HCT116 (cell line): Measurements from ENCODE around the gene GK. TPM values are rescaled to one million over a fixed set of nuclear protein-coding genes. Genes with fewer than 3 reads are reported as not detected.

Source experiments
- ATAC-seq: fragments of 200-7000 bp; cut with Tn5 transposase; 2 replicates; pipeline ENCODE4 v1.9.1; 2020; ENCODE audit warnings: mild to moderate bottlenecking, moderate library complexity
- BruUV-seq: library from RNA; stranded (reverse); fragments of 400-500 nt; replicated peaks from 2 replicates; lab custom pipeline; 2021; lab: Mats Ljungman, UMichigan
- CTCF ChIA-PET: fragments of 300-600 bp; sonication (Branson Sonifier 250); formaldehyde crosslinking; loops from one replicate; lab custom pipeline; 2021; ENCODE audit warnings: antibody characterized with exemption; lab: Charles Lee
- POLR2A ChIA-PET: fragments of 300-600, 350-600 bp; sonication (Branson Sonifier 250); formaldehyde crosslinking; loops from one replicate; lab custom pipeline; 2021; ENCODE audit warnings: antibody characterized with exemption; lab: Charles Lee
- RAD21 ChIA-PET, 2 experiments: fragments of 300-600 bp; sonication (Branson Sonifier 250); formaldehyde crosslinking; loops; one replicate each; lab custom pipeline; 2023; ENCODE audit warnings: low total read pairs in 2 of 2; ENCODE audit not compliant: uncharacterized antibody in 2 of 2, unreplicated experiment in 2 of 2, low non-redundant PET in 1 of 2; lab: Charles Lee
- DNase-seq: peaks from one replicate; pipeline ENCODE4 v3.0.0-alpha.2; 2010; ENCODE audit warnings: low read depth, low spot score
- H2AFZ ChIP-seq: fragments of 200-600 bp; shearing (Covaris generic), sonication (generic); 2 replicates; pipeline ENCODE4 v1.6.1; 2017; ENCODE audit warnings: low read depth, mixed run types, mixed read lengths, antibody characterized with exemption, low read length; ENCODE audit not compliant: poor library complexity, severe bottlenecking
- H3K27ac ChIP-seq: 2 replicates; pipeline ENCODE4 v1.5.1; 2012; ENCODE audit warnings: low read depth, low read length
- H3K27me3 ChIP-seq: fragments of 200-600 bp; sonication (generic); 2 replicates; pipeline ENCODE4 v1.6.1; 2016; ENCODE audit warnings: mixed run types, low read length, mixed read lengths; ENCODE audit not compliant: insufficient read depth
- H3K36me3 ChIP-seq, 2 experiments: fragments of 200-500 bp in 1 of 2; fragments of 200-600 bp in 1 of 2; sonication (Bioruptor generic) in 1 of 2; sonication (generic) in 1 of 2; 2 replicates each; pipeline versions ENCODE4 v1.5.1 to v1.6.1; 2014 to 2016; ENCODE audit warnings: low read length in 2 of 2, inconsistent platforms in 1 of 2, mixed read lengths in 1 of 2, mixed run types in 1 of 2; ENCODE audit not compliant: insufficient read depth in 2 of 2, control insufficient read depth in 1 of 2
- H3K4me1 ChIP-seq, 2 experiments: fragments of 200-600 bp in 1 of 2; sonication (generic) in 1 of 2; 2 replicates each; pipeline versions ENCODE4 v1.5.1 to v1.6.1; 2012 to 2017; ENCODE audit warnings: low read length in 2 of 2, inconsistent platforms in 1 of 2, mild to moderate bottlenecking in 1 of 2, mixed read lengths in 1 of 2, mixed run types in 1 of 2, moderate library complexity in 1 of 2; ENCODE audit not compliant: insufficient read depth in 2 of 2, control insufficient read depth in 1 of 2
- H3K4me2 ChIP-seq: fragments of 200-600 bp; sonication (generic); 2 replicates; pipeline ENCODE4 v1.6.1; 2017; ENCODE audit warnings: mixed run types, low read length, mixed read lengths
- H3K4me3 ChIP-seq, 2 experiments: fragments of 200-600 bp in 1 of 2; sonication (generic) in 1 of 2; replicated peaks in 1 of 2; 2 replicates each; pipeline ENCODE4 v1.5.1; 2011 to 2016; ENCODE audit warnings: low read length in 2 of 2, control low read depth in 1 of 2, low read depth in 1 of 2, mild to moderate bottlenecking in 1 of 2, mixed read lengths in 1 of 2, mixed run types in 1 of 2
- H3K79me2 ChIP-seq: fragments of 200-600 bp; sonication (generic); 2 replicates; pipeline ENCODE4 v1.6.1; 2017; ENCODE audit warnings: mild to moderate bottlenecking, mixed run types, low read length, moderate library complexity, mixed read lengths; ENCODE audit not compliant: insufficient read depth
- H3K9ac ChIP-seq: fragments of 200-600 bp; sonication (generic); 2 replicates; pipeline ENCODE4 v1.6.1; 2016; ENCODE audit warnings: low read length, mixed read lengths
- H3K9me2 ChIP-seq: fragments of 200-600 bp; sonication (generic), shearing (Covaris generic); 2 replicates; pipeline ENCODE4 v1.6.1; 2017; ENCODE audit warnings: mixed run types, mild to moderate bottlenecking, moderate library complexity; ENCODE audit not compliant: insufficient read depth
- H3K9me3 ChIP-seq, 2 experiments: fragments of 200-500 bp in 1 of 2; fragments of 200-600 bp in 1 of 2; sonication (Bioruptor generic) in 1 of 2; sonication (generic) in 1 of 2; 2 replicates each; pipeline ENCODE4 v1.6.1; 2014 to 2017; ENCODE audit warnings: low read length in 2 of 2, mixed read lengths in 2 of 2, inconsistent platforms in 1 of 2, low read depth in 1 of 2, mild to moderate bottlenecking in 1 of 2, mixed run types in 1 of 2, moderate library complexity in 1 of 2; ENCODE audit not compliant: control insufficient read depth in 1 of 2, insufficient read depth in 1 of 2
- H4K20me1 ChIP-seq: fragments of 200-600 bp; sonication (generic), shearing (Covaris generic); 2 replicates; pipeline ENCODE4 v1.6.1; 2017; ENCODE audit warnings: mixed run types, mild to moderate bottlenecking, moderate library complexity; ENCODE audit not compliant: insufficient read depth
- CBX3 ChIP-seq: IDR thresholded peaks from 2 replicates; pipeline ENCODE4 v1.6.1; 2012; ENCODE audit warnings: low read depth
- SIN3A ChIP-seq: IDR thresholded peaks from 2 replicates; pipeline ENCODE4 v1.6.1; 2012; ENCODE audit warnings: low read depth
- SP1 ChIP-seq: IDR thresholded peaks from 2 replicates; pipeline ENCODE4 v1.6.1; 2012; ENCODE audit warnings: low read depth
- SRF ChIP-seq: IDR thresholded peaks from 2 replicates; pipeline ENCODE4 v1.6.1; 2012; ENCODE audit warnings: low read depth
- TCF7L2 ChIP-seq: IDR thresholded peaks from 2 replicates; pipeline ENCODE4 v1.7.0; 2011; ENCODE audit warnings: borderline replicate concordance, inconsistent platforms; ENCODE audit not compliant: insufficient read depth, insufficient read length; ENCODE audit errors: extremely low read depth
- YY1 ChIP-seq: IDR thresholded peaks from 2 replicates; pipeline ENCODE4 v1.6.1; 2011; ENCODE audit warnings: low read length, low read depth, moderate library complexity, mild to moderate bottlenecking; ENCODE audit not compliant: insufficient replicate concordance; ENCODE audit errors: extremely low read depth
- ZFX ChIP-seq: fragments of 450-650 bp; IDR thresholded peaks from 2 replicates; pipeline ENCODE4 v1.6.1; 2017
- intact Hi-C: fragments of 100-400 bp; cut with micrococcal nuclease; formaldehyde crosslinking; loops from 2 replicates; pipeline ENCODE4 v1.10.0; 2022
- total RNA-seq: library from RNA; stranded (reverse); gene quantifications from one replicate; pipeline ENCODE4 v1.2.1, GENCODE V29; 2021; ENCODE audit not compliant: unreplicated experiment
- TF ChIP-seq, protein P1 (sequence below): IDR thresholded peaks from 2 replicates; pipeline ENCODE4 v1.6.1; 2012; ENCODE audit warnings: low read depth
- TF ChIP-seq, protein P2 (sequence below): IDR thresholded peaks from 2 replicates; pipeline ENCODE4 v1.6.1; 2011; ENCODE audit warnings: mild to moderate bottlenecking, low read length, moderate library complexity; ENCODE audit not compliant: insufficient replicate concordance; ENCODE audit errors: extremely low read depth
- TF ChIP-seq, protein P3 (sequence below), 3 experiments: fragments of 200-600 bp in 1 of 3; sonication (generic) in 1 of 3; IDR thresholded peaks in 2 of 3; conservative IDR thresholded peaks in 1 of 3; 2 replicates each; pipeline ENCODE4 v1.5.1; 2012 to 2017; ENCODE audit warnings: low read depth in 2 of 3, low read length in 2 of 3, antibody characterized with exemption in 1 of 3, borderline replicate concordance in 1 of 3, control low read depth in 1 of 3, mild to moderate bottlenecking in 1 of 3, mixed read lengths in 1 of 3, mixed run types in 1 of 3, moderate library complexity in 1 of 3; ENCODE audit not compliant: insufficient read depth in 1 of 3

Gene GK
- total RNA-seq, 1 experiment from 2014 or later = 4.3 TPM

DNA sequence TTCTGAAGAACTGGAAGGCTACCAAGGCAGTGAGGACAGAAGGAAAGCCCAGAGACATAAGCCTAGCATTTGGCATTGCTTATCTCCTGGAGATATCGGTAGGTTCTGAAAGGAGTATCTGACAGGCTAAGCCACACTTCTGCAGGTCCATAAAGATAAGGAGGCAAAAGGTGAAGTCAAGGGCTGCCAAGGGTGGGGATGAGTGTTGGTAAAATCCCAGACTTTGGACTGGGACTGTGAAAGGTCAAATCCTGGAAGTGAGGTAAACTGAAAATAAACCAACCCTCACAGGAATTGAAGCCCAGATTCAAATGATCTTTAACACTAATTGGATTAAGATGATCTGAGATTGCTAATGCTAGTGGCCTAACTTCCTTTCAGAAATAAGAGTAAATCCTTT lies 27.4 kb downstream of the GK start:
- POLR2A ChIA-PET = no interaction called here
- Histone ChIP-seq H3K4me3 (no peak overlapping the region), H3K27me3 (no peaks in the 10 kb centered on the region), H3K4me1 (no peaks in the 10 kb centered on the region)
- DNase-seq = no peak
- no peak for ATAC-seq
- TF ChIP-seq, protein P1, sequence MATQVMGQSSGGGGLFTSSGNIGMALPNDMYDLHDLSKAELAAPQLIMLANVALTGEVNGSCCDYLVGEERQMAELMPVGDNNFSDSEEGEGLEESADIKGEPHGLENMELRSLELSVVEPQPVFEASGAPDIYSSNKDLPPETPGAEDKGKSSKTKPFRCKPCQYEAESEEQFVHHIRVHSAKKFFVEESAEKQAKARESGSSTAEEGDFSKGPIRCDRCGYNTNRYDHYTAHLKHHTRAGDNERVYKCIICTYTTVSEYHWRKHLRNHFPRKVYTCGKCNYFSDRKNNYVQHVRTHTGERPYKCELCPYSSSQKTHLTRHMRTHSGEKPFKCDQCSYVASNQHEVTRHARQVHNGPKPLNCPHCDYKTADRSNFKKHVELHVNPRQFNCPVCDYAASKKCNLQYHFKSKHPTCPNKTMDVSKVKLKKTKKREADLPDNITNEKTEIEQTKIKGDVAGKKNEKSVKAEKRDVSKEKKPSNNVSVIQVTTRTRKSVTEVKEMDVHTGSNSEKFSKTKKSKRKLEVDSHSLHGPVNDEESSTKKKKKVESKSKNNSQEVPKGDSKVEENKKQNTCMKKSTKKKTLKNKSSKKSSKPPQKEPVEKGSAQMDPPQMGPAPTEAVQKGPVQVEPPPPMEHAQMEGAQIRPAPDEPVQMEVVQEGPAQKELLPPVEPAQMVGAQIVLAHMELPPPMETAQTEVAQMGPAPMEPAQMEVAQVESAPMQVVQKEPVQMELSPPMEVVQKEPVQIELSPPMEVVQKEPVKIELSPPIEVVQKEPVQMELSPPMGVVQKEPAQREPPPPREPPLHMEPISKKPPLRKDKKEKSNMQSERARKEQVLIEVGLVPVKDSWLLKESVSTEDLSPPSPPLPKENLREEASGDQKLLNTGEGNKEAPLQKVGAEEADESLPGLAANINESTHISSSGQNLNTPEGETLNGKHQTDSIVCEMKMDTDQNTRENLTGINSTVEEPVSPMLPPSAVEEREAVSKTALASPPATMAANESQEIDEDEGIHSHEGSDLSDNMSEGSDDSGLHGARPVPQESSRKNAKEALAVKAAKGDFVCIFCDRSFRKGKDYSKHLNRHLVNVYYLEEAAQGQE = no peak
- TF ChIP-seq SIN3A = no peak
- no peak for TF ChIP-seq SRF
- no peak for TF ChIP-seq TCF7L2
- TF ChIP-seq ZFX = no peak
- TF ChIP-seq SP1 = no peak
- TF ChIP-seq, protein P2, sequence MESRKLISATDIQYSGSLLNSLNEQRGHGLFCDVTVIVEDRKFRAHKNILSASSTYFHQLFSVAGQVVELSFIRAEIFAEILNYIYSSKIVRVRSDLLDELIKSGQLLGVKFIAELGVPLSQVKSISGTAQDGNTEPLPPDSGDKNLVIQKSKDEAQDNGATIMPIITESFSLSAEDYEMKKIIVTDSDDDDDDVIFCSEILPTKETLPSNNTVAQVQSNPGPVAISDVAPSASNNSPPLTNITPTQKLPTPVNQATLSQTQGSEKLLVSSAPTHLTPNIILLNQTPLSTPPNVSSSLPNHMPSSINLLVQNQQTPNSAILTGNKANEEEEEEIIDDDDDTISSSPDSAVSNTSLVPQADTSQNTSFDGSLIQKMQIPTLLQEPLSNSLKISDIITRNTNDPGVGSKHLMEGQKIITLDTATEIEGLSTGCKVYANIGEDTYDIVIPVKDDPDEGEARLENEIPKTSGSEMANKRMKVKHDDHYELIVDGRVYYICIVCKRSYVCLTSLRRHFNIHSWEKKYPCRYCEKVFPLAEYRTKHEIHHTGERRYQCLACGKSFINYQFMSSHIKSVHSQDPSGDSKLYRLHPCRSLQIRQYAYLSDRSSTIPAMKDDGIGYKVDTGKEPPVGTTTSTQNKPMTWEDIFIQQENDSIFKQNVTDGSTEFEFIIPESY = no peak
- no peak for TF ChIP-seq CBX3
- TF ChIP-seq YY1 = no peak
- TF ChIP-seq, protein P3, sequence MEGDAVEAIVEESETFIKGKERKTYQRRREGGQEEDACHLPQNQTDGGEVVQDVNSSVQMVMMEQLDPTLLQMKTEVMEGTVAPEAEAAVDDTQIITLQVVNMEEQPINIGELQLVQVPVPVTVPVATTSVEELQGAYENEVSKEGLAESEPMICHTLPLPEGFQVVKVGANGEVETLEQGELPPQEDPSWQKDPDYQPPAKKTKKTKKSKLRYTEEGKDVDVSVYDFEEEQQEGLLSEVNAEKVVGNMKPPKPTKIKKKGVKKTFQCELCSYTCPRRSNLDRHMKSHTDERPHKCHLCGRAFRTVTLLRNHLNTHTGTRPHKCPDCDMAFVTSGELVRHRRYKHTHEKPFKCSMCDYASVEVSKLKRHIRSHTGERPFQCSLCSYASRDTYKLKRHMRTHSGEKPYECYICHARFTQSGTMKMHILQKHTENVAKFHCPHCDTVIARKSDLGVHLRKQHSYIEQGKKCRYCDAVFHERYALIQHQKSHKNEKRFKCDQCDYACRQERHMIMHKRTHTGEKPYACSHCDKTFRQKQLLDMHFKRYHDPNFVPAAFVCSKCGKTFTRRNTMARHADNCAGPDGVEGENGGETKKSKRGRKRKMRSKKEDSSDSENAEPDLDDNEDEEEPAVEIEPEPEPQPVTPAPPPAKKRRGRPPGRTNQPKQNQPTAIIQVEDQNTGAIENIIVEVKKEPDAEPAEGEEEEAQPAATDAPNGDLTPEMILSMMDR (IDR thresholded peaks at IDR 0.05 in 2 of 3, conservative IDR thresholded peaks at IDR 0.05 in 1 of 3; ENCODE audit: borderline replicate concordance in 1 of 3, insufficient read depth in 1 of 3, low read depth in 2 of 3, low read length in 2 of 3) = no peak
- TF ChIP-seq, all 23 proteins: peak for 0
- Histone ChIP-seq H3K9me2 (no peaks in the 10 kb centered on the region), H3K36me3 (no peaks in the 10 kb centered on the region), H3K9me3 (no peaks in the 10 kb centered on the region), H3K4me2 (no peak overlapping the region), H2AFZ (no peak overlapping the region), H3K27ac (no peak overlapping the region), H3K9ac (no peak overlapping the region), H4K20me1 (no peaks in the 10 kb centered on the region), H3K79me2 (no peaks in the 10 kb centered on the region)
- CTCF ChIA-PET = no interaction called here
- RAD21 ChIA-PET = no interaction called here
- no TSS peak for BruUV-seq
- intact Hi-C loops = no loop called here
